NK-92 (cell line): Measurements from ENCODE around the gene RMRP.

ENCODE experiments used
- DNase-seq: peaks from one replicate; lab custom pipeline; 2025; ENCODE audit not compliant: unreplicated experiment; lab: John Stamatoyannopoulos, UW

Gene RMRP

DNA sequence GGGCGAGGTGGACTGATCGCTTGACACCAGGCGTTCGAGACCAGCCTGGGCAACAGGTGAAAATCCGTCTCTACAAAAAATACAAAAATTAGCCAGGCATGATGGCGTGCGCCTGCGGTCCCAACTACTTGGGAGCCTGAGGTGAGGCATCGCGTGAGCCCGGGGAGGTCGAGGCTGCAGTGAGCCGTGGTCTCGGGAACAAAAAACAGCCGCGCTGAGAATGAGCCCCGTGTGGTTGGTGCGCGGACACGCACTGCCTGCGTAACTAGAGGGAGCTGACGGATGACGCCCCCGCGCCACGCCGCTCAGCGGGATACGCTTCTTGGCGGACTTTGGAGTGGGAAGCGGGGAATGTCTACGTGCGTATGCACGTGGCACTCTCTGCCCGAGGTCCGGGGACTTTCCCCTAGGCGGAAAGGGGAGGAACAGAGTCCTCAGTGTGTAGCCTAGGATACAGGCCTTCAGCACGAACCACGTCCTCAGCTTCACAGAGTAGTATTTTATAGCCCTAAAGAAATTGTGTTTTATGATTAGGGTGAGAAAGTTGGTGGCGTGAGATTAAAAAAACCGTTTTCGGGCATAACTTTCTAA is at the start of gene RMRP:
TSS of gene RMRP (minus strand) at position 474 of the 591 bp plus-strand sequence.
- DNase-seq, result peak; percentile 48

DNA sequence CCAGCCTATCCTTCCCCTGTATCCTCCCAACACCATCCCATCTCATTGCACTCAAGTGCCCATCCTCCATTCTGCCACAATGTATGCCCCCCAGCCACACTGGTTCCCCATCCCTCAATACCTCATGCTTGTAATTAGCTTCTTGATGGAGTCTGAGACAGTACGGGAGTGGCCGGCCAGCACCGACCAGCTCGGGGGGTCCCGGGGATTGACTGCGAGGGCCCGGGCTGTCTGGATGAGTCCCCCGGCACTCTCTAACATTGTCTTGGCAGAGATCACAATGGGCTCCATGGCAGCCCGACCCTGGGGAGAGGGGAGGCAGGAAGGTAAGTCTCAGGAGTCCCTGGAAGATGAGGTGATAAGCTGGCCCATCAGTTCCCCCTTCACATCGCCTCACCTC is 49.1 kb upstream of the RMRP start:
- DNase-seq, result no peak

DNA sequence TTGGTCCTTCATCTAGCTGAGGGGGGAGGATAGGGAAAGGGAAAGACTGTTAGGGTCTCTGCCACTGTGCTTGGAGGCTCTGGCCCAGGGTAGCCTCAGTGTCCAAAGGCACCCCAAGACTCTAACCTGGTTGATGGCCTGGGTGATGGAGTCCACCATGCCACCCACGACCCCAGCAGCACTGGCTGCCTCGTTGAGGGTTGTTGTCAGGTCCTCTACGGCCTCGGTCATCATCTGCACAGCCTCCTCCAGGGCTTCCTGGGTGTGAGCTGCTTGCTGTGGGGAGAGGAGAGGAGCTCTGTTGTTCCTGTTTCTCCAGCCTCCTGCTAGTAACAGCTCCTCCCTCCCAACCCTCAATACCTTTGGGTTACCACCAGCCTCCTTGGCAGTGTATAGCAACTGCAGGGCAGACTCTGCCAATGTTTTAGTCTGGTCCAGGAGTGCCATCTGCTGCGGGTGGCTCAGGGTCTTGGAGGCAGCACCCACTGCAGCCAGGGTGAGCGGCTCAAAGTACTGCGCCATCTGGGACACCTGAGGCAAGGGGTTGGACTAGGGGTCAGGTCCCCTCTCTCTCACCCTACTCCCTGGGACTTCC is 48.1 kb upstream of the RMRP start:
- no peak for DNase-seq

DNA sequence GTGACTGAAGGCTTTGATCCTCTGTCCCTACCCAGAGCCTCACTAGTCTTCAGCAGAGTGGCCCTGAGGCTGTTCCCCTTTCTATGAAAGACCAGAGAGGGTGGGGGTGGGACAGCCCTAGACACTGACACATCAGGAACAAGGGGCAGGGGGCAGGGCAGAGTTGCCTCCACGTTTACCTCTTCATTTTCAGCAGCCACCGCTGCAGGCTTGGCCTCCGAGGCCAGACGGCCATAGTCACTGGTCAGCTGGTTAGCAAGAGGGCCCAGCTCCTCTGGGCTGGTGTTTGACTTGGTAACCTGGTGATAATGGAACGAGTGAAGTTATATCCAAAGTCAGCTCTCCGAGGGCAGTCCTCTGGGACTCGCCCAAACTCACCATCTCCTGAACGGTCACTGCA is 47.6 kb upstream of the RMRP start:
- no peak for DNase-seq

DNA sequence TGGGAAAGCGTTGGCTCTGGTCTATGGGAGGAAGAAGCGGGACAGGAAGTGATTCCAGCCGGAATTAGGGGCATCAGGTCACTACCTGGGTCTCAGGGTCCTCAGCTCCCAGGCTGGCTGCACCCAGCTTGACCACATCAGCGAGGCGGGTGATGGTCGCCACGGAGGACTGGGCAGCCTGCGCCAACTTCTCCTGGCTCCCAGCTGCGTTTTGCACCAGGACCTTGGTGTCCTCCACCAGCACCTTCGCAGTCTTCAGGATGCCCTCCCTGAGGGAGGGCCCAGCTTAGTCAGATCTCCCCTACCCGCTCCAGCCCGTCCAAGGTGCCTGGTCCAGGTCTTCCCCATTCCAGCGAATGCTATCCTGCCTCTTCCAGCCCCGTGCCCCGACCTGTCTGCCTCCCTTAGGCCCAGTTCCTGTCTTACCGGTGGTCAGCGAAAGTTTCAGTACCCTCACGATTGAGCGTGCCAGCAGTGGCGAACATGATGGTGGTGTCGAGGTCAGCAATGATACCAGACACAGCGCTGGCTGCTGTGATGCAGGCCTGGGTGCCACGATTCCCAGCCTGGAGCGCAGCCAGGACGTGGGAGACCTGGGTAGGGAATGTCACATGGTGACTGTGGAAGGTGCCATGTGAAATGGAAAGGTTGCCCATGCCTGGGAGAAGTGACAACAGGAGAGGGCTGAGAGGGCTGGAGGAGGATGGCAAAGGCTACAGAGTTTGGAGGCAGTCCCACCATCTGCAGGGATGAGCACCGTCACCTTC is 46.3 kb upstream of the RMRP start:
- no peak for DNase-seq

DNA sequence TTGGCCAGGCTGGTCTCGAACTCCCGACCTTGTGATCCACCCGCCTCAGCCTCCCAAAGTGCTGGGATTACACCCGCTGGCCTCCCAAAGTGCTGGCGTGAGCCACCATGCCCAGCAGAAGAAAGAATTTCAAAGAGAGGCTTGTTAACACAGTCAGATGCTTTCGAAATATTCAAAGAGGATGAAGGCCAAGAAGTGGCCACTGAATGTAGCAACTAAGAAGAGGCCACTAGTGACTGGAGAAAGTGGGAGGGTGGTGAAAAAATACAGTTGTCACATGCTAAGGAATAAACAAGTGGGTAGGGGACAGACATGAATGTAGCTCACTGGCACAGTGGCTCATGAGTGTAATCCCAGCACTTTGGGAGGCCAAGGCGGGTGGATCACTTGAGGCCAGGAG is 44.9 kb upstream of the RMRP start:
- no peak for DNase-seq

DNA sequence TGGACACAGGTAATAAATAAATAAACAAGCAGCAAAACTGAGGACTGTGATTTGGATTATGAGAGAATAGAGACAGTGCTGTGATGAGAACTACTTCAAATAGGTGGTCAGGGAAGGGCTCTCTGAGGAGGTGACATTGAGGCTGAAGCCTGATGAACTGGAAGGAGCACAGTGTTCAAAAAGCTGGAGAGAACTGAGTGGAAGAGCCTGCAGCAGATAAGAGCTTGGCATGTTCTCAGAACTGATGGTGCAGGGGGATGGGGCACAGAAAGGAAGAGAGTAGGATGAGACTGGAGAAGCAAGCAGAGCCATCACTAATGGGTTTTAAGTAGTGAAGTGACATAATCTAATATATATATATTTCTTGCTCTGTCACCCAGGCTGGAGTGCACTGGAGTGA is 43.1 kb upstream of the RMRP start:
- no peak for DNase-seq

DNA sequence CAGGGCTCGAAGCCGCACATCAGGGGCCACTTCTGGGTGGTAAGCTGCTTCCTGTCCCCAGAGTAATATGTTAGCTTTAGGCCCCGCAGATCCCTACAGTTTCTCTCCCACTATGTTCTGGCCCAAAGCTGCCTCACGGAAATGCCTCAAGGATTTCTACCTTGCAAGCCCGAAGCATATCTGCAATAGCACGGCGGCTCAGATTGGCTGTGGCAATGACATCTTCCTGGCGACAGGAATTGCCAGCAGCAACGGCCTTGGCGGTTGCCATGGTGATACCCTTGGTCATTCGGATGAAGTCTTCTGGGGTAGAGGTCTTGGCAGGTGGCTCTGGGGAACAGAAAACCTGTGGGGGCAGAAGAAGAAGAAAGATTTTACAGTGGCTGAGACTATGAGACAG is 42.2 kb upstream of the RMRP start:
- DNase-seq, result no peak

DNA sequence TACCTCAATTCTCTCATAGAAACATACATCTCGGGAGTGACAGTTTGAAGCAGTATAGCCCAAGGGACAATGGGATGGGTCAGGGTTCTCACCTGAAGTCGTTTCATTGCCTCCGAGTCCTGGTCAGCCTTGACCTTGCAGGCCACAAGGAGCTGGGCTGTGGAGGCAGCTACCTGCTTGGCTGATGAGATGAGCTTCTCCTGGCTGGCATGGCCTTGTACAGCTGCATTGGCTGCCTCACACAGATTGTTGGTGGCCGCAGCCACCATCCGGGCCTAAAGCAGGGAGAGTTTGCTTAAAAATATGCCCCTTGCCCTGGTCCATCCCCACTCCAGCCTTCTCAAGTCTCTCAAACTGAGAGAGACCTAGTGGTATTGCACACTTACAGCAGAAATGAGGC is 40.4 kb upstream of the RMRP start:
- no peak for DNase-seq

DNA sequence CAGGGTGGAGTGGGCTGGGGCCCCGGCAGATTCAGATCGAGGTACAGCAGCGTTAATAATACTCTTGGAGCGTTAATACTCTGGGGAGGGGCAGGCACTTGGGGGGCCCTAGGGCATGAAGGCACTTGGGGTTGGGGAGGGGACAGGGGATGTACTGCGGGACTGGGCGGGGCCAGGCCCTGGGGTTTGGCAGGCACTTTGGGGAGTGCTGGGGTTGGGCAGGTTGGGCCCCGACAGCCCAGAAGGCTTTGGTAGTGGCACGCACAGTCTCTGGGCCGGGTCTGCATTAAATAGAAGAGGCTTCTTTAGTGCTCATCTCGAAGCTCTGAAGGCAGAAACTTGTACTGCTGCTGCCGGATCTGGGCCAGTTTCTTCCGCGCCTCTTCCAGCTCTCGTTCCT is 39.7 kb upstream of the RMRP start:
- DNase-seq, result no peak

DNA sequence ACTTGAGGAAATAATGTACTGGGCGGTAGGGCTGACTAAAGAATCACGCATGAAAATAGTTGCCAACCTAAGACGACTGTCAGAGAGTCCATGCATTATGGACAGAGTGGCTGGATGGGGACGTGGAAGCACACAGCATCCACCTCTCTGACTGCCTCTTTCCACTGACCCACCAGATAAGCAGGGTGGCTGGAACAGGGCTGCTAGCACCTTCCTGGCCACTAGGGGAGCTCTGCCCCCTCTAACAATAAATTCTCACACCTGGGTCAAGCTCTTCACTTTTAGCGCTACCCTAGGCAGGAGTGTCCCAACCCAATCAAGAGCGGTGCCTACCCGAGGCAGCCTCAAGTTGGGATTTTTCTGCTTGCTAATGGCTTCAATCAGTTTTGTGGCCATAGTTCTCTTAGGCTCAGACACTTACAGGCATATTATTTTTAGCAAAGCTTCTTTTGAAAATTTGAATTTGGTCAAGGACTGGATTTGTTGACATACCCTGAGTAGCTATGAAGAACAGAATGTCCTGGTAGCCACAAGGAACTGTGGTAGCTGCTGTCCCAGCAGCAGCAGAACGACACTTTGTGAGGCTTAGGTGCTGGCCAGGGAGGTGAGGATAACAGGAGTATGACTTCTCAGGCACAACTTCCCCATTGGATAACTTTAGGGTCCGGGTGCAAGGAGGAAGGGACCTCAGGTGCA is 38.8 kb upstream of the RMRP start:
- no peak for DNase-seq

DNA sequence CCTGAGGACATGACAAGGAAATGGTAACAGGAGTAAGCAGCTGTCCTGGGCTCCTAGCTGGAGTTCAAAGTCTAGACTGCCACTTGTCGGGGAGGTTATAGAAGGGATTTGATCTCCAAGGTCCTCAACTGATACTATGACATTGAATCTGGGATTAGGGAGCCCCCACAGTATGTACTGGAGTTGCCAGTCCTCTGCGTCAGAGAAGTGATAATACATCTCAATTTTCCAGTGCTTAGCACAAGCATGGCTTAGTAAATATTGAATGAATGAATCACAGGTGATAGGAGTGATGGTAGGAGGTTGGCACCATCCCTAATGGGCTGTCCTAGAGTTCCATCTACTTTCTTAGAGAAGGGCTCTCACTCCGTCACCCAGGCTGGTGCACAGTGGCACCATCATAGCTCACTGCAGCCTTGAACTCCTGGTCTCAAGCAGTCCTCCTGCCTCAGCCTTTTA is 38.2 kb upstream of the RMRP start:
- no peak for DNase-seq

DNA sequence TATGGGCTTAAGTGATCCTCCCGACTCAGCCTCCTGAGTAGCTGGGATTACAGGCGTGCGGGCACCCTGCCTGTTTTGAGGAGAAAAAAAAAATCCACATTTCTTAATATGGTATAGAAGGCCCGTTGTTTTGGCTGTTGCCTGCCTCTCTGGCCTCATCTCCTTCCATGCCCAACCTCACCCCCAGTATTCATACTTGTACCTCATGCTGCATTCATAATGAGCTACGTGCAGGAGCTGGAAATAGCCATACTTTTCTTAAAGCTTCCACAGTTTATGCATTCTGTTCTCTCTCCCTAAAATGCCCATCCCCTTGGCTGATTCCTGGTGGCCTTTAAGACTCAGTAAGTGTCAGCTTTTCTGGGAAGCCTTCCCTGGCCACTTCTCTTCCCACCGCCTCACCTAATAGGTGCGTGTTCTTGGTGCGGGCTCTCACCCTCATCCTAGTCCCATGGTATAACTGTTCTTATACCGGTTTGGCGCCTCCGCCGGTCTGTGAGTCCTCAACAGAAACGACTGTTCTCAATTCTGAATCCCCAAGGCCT is 34.0 kb upstream of the RMRP start:
- DNase-seq, result no peak

DNA sequence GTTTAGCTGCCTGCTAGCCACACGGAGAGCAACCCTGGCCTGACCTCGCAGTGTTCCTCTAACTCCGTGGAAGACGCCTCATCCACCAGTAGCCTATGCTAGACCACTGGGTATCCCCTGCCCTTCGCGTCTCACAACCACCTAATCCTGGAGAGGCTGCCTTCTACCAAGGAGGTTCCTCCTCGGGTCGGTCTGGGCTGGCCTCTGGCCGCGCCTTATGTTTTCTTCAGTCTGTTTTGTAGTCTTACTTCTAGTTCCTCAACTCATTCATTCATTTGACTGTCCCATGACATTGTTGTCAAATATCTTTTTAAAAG is 33.5 kb upstream of the RMRP start:
- DNase-seq, result no peak

DNA sequence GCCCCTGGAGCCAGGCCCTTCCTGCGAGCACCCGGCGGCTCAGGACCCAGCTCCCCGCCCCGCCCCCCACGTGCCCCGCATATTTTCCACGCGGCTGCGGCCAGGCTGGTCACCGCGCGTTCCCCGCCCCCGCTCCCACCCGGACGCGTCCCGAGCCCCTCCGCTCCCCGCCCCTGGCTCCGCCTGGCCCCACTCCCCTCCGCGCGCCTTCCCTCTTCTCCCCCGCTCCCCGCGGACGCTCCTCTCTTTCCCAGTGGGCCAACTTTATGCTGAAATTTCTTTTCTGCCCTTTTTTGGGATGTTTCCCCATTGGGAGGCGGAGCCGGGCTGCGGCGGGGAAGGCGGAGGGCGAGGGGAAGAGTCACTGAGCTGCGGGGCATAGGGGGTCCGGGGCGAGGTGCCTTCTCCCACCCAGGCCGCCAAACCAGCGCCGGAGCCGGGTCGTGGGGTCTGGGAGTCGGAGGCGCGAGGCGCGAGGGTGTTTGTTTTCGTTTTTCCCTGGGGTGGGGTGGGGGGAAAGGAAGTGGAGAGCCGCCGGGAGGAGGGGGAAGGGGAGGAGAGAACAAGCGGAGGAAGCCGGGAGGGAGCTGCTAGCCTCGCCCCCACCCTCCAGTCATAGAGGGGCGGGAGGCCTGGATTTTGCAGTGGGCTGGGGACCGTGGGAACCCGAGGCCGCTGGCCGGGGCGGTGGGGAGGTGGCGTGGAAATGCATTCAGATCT is 33.0 kb upstream of the RMRP start:
- DNase-seq, result no peak

DNA sequence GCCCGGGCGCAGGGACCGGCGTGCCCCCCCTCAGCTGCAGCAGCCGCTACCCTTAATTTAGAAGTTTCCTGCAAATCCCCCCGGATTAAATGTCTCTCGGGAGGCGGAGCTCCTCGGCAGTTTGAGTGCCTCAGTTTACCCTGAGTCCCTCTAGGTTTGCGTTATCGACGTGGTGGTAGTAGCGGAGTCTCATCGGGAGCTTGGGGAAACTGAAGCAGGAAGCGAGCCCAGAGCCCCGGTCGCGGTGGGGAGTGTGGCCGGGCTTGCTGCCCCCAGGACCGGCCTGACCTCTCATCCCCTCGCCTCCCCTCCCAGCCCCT is 32.4 kb upstream of the RMRP start:
- no peak for DNase-seq

DNA sequence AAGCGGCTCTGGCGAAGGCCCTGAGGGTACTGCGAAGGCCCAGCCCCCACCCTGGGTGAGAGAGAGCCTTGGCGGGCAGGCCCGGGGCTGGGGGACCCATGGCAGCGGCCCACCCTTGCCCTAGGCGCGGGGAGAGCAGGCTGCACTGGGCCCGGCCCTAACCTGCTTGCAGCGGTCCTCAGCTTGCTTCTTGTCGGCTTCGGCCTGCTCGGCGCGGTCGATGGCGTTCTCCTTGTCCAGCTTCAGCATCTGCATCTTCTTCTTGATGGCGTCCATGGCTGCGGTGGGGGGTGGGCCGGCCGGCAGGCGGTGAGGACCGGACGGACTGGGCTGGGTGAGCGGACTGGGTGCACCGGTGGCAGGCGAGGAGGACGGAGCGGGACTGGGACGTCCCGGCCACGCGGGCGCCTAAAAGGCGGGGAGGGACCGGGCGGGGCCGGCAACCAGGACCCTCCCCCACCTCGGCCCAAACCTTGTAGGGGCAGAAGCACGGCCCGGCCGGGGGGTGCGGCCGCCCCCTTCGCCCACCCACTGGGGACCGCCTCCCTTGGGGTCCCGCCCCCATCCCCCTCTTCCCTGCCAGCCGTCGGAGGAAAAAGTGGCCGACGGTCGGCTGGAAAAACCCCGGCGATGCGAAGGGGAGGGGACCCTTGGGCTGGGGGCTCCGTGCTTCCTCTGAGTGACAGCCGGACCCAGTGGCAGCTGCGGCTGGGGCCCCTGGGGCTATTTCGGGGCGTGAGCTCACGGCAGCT is 31.9 kb upstream of the RMRP start, which contains the start of gene TPM2:
TSS of gene TPM2 (minus strand) at position 384 of the 752 bp plus-strand sequence. CDS start at position 276, 108 bp downstream.
- no peak for DNase-seq

DNA sequence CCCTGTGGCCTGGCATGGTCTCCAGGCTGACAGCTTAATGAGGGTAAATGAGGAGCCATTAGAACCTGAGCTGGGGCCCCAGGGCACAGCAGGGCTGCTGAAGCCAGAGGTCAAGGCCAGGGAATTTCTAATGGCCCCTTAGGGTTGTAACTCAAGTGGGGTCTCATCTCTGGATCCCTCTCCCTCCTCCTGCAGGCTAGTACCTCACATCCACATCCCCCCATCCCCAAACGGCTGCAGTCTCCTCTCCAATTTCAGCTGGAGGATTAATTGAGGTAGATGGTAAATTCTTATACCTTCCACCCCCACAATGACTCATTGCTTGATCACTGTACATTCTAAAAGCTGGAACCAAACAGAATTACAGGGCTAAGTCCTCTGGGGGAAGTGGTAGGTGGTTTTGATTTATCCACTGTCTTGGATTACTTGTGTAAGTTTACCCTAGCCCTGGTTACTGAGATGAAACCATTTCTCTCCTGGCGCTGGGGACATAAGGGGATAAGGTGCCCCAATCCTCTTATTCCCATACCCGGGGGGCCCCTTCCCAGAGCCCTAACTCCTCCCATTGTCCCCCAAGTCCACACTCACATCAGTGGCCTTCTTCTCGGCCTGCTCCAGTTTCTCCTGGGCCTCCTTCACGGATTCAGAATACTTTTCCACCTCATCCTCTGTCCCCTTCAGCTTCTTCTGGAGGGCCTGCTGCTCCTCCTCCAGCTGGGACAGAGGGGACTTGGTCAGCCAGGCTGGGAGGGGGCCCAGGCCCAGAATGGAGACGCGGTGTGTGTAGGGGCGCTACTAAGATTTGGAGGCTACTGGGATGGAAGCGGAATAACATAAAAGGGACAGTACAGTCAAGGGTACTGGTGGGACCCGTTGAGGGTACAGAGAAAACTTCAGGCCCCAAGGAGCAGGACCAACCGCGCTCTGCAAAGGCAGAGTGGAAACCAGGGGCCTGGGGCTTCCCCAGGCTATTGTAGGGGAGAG is 31.0 kb upstream of the RMRP start:
- no peak for DNase-seq

DNA sequence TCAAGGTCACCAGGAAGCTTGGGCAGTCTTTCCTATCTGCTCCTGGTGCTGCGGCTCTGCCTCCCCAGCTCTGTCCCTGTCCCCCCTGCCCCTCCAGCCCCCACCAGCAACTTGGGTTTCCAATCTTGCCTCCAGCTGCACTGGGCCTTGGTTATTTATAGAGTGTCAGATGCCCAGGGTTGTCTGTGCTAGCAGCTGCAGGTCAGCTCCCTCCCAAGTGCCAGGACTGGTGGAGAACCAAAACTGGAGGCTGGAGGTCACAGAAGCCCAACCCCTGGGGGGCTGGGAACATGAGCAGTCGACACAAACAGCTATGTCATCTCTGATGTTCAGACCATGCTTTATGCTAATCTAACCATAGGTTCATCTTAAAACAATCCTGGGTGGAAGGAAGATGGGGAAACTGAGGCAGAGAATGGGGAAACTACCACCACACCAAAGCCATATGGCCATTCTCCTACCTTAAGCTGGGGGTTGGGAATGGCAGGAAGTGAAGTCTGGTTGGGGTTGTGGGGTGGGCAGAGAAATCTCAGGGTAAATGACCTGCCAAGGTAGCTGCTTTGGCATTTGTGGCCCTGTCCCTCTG is 30.2 kb upstream of the RMRP start:
- DNase-seq, result no peak
